Smooth muscle cell (in vitro differentiated cells): ENCODE data around the gene DBF4. TPM values are rescaled to one million over a fixed set of nuclear protein-coding genes. Genes with fewer than 3 reads are reported as not detected.
"Not testable (repeated sequence)": the region's sequence is repeated elsewhere in the genome, so short reads cannot be mapped to it uniquely, and the experiment has no call there.

Experiments
- DNase-seq: peaks from one replicate; lab custom pipeline; 2025; ENCODE audit not compliant: unreplicated experiment; lab: John Stamatoyannopoulos, UW
- H2AFZ ChIP-seq: fragments of 200-600 bp; sonication (generic); 2 replicates; pipeline ENCODE4 v1.6.0; 2016; ENCODE audit warnings: antibody characterized with exemption, low read depth, mild to moderate bottlenecking
- H3F3A ChIP-seq: fragments of 200-600 bp; sonication (generic); 2 replicates; pipeline ENCODE4 v1.6.0; 2017; ENCODE audit warnings: antibody characterized with exemption, low read depth
- H3K27ac ChIP-seq: fragments of 200-600 bp; sonication (generic); 2 replicates; pipeline ENCODE4 v1.5.1; 2016; ENCODE audit warnings: low read depth, mild to moderate bottlenecking
- H3K27me3 ChIP-seq: fragments of 200-600 bp; sonication (generic); 2 replicates; pipeline ENCODE4 v1.6.1; 2016; ENCODE audit warnings: low read depth, mild to moderate bottlenecking
- H3K36me3 ChIP-seq: fragments of 200-600 bp; sonication (generic); 2 replicates; pipeline ENCODE4 v1.5.1; 2016; ENCODE audit warnings: low read depth
- H3K4me1 ChIP-seq: fragments of 200-600 bp; sonication (generic); 2 replicates; pipeline ENCODE4 v1.5.1; 2016; ENCODE audit warnings: low read depth
- H3K4me2 ChIP-seq: fragments of 200-600 bp; sonication (generic); 2 replicates; pipeline ENCODE4 v1.6.0; 2016; ENCODE audit warnings: mild to moderate bottlenecking
- H3K4me3 ChIP-seq: fragments of 200-600 bp; sonication (generic); 2 replicates; pipeline ENCODE4 v1.5.1; 2016; ENCODE audit warnings: mild to moderate bottlenecking
- H3K79me2 ChIP-seq: fragments of 200-600 bp; sonication (generic); 2 replicates; pipeline ENCODE4 v1.6.0; 2016; ENCODE audit warnings: low read depth, mild to moderate bottlenecking
- H3K9ac ChIP-seq: fragments of 200-600 bp; sonication (generic); 2 replicates; pipeline ENCODE4 v1.6.0; 2016; ENCODE audit warnings: low read depth
- H3K9me3 ChIP-seq: fragments of 200-600 bp; sonication (generic); replicated peaks from 2 replicates; pipeline ENCODE4 v1.5.1; 2016; ENCODE audit warnings: low read depth
- H4K20me1 ChIP-seq: fragments of 200-600 bp; sonication (generic); 2 replicates; pipeline ENCODE4 v1.6.0; 2016; ENCODE audit warnings: low read depth
- CTCF ChIP-seq: fragments of 200-600 bp; sonication (generic); IDR thresholded peaks from 2 replicates; pipeline ENCODE4 v1.5.1; 2017; ENCODE audit warnings: borderline replicate concordance, mild to moderate bottlenecking, antibody characterized with exemption; ENCODE audit not compliant: insufficient read depth, poor library complexity, severe bottlenecking
- WGBS: methylation state at CpG from one replicate; pipeline ENCODE4 v1.1.7; 2016; ENCODE audit warnings: low lambda C conversion rate; 5-methylcytosine and 5-hydroxymethylcytosine counted together
- polyA plus RNA-seq: library from polyadenylated mRNA; unstranded; fragments of >200 nt; fragmentation: Nextera tagmentation; extraction: Ambion mirVana; gene quantifications from 2 replicates; pipeline ENCODE4 v1.2.1, GENCODE V29; 2016
- total RNA-seq: library from RNA; depleted of rRNA; stranded (reverse); fragments of >200 nt; gene quantifications from 2 replicates; pipeline ENCODE4 v1.2.3, GENCODE V29; 2014

DBF4 gene
- total and polyA plus RNA-seq, 2 experiments from 2014 or later = 10.7 to 11.0 TPM

GRCh38 chr7:87934699-87935383, 58.5 kb downstream of the DBF4 start:
- no peaks in the 10 kb centered on the region for H3K79me2 ChIP-seq
- no peak for TF ChIP-seq CTCF
- DNase-seq = no peak

GRCh38 chr7:87935384-87935706, 59.1 kb downstream of the DBF4 start:
- Histone ChIP-seq H3K27me3 (peaks cover 19% of the 10 kb centered on the region), H4K20me1 (no peaks in the 10 kb centered on the region), H3K9ac (no peak overlapping the region), H3K9me3 (no peaks in the 10 kb centered on the region), H3K4me2 (peak overlapping the region; percentile 95), H3K79me2 (no peaks in the 10 kb centered on the region), H3K27ac (no peak overlapping the region), H3K4me1 (no peaks in the 10 kb centered on the region), H3K36me3 (no peaks in the 10 kb centered on the region), H2AFZ (peak overlapping the region; percentile 86), H3K4me3 (peak overlapping the region; percentile 77), H3F3A (no peaks in the 10 kb centered on the region)
- no peak for DNase-seq
- 40% methylated on average over 8 of the region's 8 CpGs for WGBS
- TF ChIP-seq CTCF = no peak

More at GRCh38 chr7:87934699-87935383, 58.5 kb downstream of the DBF4 start:
- Histone ChIP-seq H3K27me3 (peaks cover 19% of the 10 kb centered on the region), H3K27ac (no peak overlapping the region), H3K4me3 (peak overlapping the region; percentile 77), H3K4me1 (no peaks in the 10 kb centered on the region), H3K36me3 (no peaks in the 10 kb centered on the region), H3F3A (no peaks in the 10 kb centered on the region), H4K20me1 (no peaks in the 10 kb centered on the region), H3K4me2 (peak overlapping the region; percentile 95), H3K9me3 (no peaks in the 10 kb centered on the region), H3K9ac (no peak overlapping the region), H2AFZ (peak overlapping the region; percentile 86)
- 4% methylated on average over 46 of the region's 47 CpGs for WGBS

- Histone ChIP-seq H3K9me3 (no peaks in the 10 kb centered on the region), H3K4me3 (no peak overlapping the region), H3K4me2 (no peak overlapping the region), H3K27ac (no peak overlapping the region), H4K20me1 (no peaks in the 10 kb centered on the region), H3F3A (no peaks in the 10 kb centered on the region), H3K36me3 (no peaks in the 10 kb centered on the region), H3K79me2 (no peaks in the 10 kb centered on the region), H3K9ac (no peak overlapping the region), H2AFZ (no peak overlapping the region), H3K4me1 (no peaks in the 10 kb centered on the region), H3K27me3 (peaks cover 4% of the 10 kb centered on the region)
- no peak for DNase-seq
- TF ChIP-seq CTCF = no peak
- WGBS = 93% methylated on average over 4 of the region's 4 CpGs
These were observed 64.8 kb downstream of the DBF4 start for GRCh38 chr7:87941138-87941537.

- H3F3A ChIP-seq = no peaks in the 10 kb centered on the region
- no peak for TF ChIP-seq CTCF
- H3K9me3 ChIP-seq = no peaks in the 10 kb centered on the region
- H3K27me3 ChIP-seq = no peaks in the 10 kb centered on the region
- no peaks in the 10 kb centered on the region for H3K4me1 ChIP-seq
- WGBS = 90% methylated on average over 3 of the region's 3 CpGs
- H3K27ac ChIP-seq = no peak overlapping the region
- no peak overlapping the region for H2AFZ ChIP-seq
- no peaks in the 10 kb centered on the region for H4K20me1 ChIP-seq
- H3K4me3 ChIP-seq = no peak overlapping the region
- H3K4me2 ChIP-seq = no peak overlapping the region
- DNase-seq = no peak
- no peak overlapping the region for H3K9ac ChIP-seq
- no peaks in the 10 kb centered on the region for H3K79me2 ChIP-seq
- H3K36me3 ChIP-seq = no peaks in the 10 kb centered on the region
These were observed 68.3 kb downstream of the DBF4 start for GRCh38 chr7:87944547-87944946.

- H3K4me3 ChIP-seq, H3K79me2 ChIP-seq, H3F3A ChIP-seq, DNase-seq, H3K9me3 ChIP-seq, H3K36me3 ChIP-seq, H3K9ac ChIP-seq, H3K27me3 ChIP-seq, H4K20me1 ChIP-seq, H2AFZ ChIP-seq, H3K27ac ChIP-seq, H3K4me1 ChIP-seq, H3K4me2 ChIP-seq: not testable (repeated sequence)
These were observed 69.6 kb downstream of the DBF4 start for GRCh38 chr7:87945926-87946325.
